COR-L47 (cell line): ENCODE measurements around the gene SMYD3.
"Not testable (repeated sequence)": the region's sequence is repeated elsewhere in the genome, so short reads cannot be mapped to it uniquely, and the experiment has no call there.

Source experiments
- DNase-seq: peaks from one replicate; lab custom pipeline; 2025; lab: John Stamatoyannopoulos, UW

SMYD3 gene

DNA sequence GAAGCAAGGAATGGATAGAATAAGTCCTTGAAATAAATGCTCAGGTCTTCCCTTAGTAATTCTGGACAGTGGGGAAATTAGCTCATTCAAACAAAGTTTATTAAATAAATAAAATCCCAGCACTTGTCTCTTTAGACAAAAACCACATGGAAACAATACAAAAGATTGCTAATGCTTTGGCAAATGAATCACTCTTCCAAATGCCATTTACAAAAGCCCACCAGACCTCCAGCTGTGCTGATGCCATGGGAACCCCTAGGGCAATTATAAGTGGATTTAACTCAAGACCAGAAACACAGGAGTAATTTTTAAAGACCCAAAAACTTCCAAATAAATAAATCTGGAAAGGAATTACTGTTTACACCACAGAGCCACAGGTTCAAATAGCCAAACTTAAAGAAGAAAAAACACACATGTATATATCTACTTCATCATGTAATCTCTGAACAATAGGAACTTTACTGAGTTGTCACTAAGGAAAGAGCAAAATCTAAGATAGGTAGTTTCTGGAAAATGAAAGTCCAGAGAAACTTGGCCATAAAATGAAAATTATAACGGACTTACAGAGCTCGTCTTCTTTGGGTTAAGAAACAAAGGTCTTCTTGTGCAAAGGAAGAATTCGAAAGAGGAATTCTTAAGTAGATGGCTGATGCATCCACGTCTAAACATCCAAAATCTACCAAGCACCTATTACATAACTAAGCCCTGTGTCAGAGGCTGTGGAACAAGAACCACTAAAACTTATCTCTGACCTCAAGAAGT lies 399.4 kb downstream of the SMYD3 start:
- peak; percentile 38 for DNase-seq

- no peak for DNase-seq
Observed at GRCh38 chr1:246106342-246106763, 400.7 kb downstream of the SMYD3 start.

DNA sequence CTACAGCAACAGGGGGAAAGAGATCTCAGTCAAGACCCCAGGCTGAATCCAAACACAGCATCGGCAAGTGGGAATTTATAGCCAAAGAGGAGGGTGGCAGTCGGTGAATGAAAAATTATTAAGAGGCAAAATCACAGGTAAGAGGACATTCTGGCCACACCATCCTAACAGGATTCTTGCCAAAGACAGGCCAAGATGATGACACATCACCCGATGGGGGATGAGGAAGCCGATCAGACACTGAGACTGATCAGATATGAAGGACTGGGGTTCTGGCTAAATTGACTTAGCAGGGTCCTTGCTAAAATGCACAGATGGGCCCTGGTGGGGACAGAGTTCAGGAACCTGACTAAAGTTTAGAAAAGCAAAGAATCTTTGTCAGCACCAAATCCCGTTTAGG lies 402.2 kb downstream of the SMYD3 start:
- no peak for DNase-seq

- no peak for DNase-seq
Observed at GRCh38 chr1:246099570-246099969, 407.5 kb downstream of the SMYD3 start.

GRCh38 chr1:246096356-246096755 lies 410.7 kb downstream of the SMYD3 start:
- DNase-seq, result no peak

DNA sequence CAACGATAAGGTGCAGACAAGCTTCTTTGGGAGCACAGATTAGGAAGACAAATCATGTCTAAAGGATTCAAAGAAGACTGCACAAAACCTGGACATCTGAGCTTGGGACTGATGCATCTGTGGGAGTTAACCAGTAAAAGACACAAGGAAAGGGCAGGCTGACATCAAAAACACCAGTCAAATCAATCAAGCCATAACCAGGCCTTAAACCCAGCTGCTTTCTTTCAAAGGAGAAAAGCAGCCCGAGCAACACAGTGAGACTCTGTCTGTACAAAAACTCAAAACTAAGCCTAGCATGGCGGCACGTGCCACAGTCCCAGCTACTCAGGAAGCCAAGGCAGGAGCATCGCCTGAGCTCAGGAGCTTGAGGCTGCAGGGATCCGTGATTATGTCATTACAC lies 411.6 kb downstream of the SMYD3 start:
- no peak for DNase-seq

- no peak for DNase-seq
Observed at GRCh38 chr1:246093230-246093629, 413.8 kb downstream of the SMYD3 start.

DNA sequence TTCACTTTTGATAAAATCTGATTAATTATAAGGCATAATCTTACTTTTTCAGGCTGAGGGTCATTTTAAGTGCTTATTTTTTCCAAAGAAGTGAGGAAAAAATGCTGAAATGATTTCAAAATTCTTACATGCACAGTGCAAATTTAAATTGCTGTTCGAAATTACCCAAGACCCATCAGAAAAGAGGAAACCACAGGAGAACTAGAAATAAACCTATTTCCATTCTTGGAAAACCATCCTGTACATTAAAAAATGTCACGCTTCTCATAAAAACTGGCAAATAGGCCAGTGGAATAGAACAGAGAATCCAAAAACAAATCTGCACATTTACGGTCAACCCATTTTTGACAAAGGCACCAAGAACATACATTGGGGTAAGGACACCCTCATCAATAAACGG lies 414.9 kb downstream of the SMYD3 start:
- no peak for DNase-seq

DNA sequence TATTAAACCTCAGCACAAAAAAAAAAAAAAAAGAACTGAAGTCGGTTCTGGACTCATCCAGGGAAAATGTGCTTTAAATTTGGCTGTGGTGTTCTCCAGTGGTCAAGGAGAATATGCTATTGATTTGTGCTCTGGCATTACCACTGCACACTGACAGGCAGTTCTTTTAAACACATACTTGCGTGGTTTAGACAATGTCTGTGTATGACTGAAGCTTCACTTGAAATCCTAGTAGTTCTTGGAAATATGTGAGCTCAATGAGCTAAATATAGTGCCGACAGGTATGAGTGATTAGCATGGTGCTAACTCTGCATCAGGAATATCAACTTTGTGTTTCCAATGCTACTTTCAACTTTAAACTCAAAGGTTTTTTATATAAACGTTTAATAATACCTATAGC lies 415.6 kb downstream of the SMYD3 start:
- no peak for DNase-seq

DNA sequence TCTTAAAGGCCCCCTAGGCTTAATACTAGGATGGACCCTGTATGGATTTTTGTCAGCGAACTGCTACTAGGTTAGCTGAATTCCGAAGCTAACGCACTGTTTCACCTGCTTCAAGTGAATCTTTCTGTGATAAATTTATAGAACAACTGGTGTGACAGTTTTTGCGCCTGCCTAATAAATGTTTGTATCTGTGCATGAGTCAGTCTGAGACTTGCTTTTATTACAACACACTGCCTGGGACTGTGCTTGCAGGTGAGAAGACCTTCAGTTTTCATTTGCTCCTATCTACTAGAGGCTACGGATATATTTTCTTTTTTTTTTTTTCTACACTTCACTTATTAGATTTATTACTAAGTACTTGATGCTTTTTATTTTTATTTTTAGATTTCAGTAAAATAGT lies 420.9 kb downstream of the SMYD3 start:
- no peak for DNase-seq

GRCh38 chr1:246083416-246083815 lies 423.7 kb downstream of the SMYD3 start:
- DNase-seq, result no peak

GRCh38 chr1:246081856-246082668 lies 425.0 kb downstream of the SMYD3 start:
- no peak for DNase-seq

- DNase-seq, result no peak
Observed at GRCh38 chr1:246081138-246081702, 425.9 kb downstream of the SMYD3 start.

- no peak for DNase-seq
Observed at GRCh38 chr1:246080031-246080430, 427.0 kb downstream of the SMYD3 start.

- no peak for DNase-seq
Observed at GRCh38 chr1:246078888-246079252, 428.2 kb downstream of the SMYD3 start.

DNA sequence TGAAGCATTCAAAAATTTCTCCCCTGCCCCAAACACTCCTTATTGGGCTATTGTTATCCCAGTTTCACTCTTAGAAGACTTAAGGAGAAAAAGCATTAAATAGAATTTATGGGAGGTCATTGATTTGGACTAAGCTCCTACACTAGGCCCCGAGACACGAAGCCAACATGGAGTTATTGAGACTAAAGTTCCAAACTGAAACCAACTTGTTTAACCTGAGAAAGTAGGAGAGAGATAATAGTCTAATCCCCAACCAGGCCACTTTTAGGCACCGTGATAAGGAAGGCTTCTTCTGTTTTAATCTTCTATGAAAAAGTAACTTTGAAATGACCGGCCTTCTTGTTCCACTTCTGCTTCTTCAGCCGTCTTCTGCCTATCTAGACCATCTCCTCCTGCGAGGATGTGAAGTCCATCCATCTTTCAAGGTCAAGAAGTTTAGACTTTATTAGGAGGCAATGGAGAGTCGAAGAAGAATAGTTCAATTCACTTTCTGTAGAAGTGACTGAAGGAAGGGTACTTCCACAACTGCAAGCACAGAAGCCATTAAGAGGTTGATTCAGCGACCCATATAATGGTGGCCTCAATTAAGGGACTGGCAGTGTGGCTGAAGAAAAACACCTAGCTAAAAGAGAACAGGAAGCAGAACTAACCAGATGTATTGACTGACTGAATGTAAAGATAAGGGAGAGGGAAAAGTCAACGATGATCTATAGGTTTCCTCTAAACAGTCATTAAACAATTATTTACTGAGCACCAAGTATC lies 428.8 kb downstream of the SMYD3 start:
- no peak for DNase-seq

DNA sequence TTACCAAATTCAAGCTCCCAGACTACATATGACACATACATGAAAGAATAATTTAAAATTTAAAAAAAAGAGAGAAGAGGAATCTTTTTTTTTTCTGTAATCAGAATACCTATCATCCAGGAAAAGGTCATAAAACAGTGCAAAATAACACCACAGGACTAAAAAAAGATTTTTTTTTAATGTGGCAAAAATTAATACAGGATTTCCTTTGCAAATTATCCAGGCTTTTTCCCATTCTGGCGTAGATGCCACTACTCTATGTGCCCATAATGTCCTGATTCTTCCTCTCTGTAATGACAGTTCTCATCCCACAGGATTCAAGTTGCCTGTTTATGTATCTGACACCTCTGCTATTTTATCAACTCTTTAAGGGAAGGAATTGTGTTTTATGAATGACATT lies 429.6 kb downstream of the SMYD3 start:
- DNase-seq, result no peak

DNA sequence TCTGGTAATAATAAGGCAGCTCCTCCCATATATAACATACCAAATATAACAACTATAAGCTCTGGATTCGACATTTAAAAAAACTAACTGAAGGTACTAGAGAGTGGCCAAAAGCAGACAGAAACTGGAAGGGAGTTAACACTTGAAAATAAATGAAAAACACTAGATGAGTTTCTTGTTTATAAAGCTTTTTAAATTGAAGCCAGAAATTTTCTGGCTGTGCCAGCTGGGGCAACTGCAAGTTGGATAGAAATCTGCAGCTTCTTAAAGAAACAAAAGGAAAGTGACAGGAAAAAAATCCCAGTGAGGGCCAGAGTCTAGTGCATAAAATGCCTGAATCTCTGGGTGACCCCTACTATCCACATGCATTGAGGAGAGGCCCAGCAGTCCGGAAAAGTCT lies 432.7 kb downstream of the SMYD3 start:
- DNase-seq, result no peak

- DNase-seq, result no peak
Observed at GRCh38 chr1:246072456-246072955, 434.6 kb downstream of the SMYD3 start.

DNA sequence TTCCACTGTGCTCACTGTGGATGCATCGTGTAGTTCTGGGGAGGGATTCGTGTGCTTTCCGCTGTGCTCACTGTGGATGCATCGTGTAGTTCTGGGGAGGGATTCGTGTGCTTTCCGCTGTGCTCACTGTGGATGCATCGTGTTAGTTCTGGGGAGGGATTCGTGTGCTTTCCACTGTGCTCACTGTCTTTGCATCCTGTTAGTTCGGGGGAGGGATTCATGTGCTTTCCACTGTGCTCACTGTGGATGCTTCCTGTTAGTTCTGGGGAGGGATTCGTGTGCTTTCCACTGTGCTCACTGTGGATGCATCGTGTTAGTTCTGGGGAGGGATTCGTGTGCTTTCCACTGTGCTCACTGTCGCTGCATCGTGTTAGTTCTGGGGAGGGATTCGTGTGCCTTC lies 435.1 kb downstream of the SMYD3 start:
- DNase-seq, result peak; percentile 6

DNA sequence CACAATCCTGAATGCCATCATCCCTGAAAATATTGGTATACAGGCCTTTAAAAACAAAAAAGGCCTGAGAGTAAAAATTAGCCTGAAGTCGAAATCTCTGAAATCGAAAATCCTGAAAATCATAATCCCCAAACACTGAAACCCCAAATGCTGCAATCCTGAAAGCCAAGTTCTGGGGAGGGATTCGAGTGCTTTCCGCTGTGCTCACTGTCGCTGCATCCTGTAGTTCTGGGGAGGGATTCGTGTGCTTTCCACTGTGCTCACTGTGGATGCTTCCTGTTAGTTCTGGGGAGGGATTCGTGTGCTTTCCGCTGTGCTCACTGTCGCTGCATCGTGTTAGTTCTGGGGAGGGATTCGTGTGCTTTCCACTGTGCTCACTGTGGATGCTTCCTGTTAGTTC lies 435.5 kb downstream of the SMYD3 start:
- DNase-seq, result not testable (repeated sequence)

GRCh38 chr1:246069581-246069980 lies 437.5 kb downstream of the SMYD3 start:
- no peak for DNase-seq
